K562 treated with DMSO at 1 percent for 24 hours (cell line): ENCODE data around the gene VPS26A. TPM values are rescaled to one million over a fixed set of nuclear protein-coding genes. Genes with fewer than 3 reads are reported as not detected.

ENCODE experiments used
- total RNA-seq: library from RNA; unstranded; fragments of 300-600 nt; gene quantifications from 2 replicates; pipeline ENCODE4 v1.2.3, GENCODE V29; 2022; ENCODE audit warnings: low read depth; ENCODE audit not compliant: insufficient read depth

Gene VPS26A
- 36.8 and 45.0 TPM in 2 replicates for total RNA-seq

GRCh38 chr10:69123747-69124562, at the start of gene VPS26A:
TSS of gene VPS26A (plus strand) at chr10:69124178. CDS start at chr10:69124278, 100 bp downstream.

GRCh38 chr10:69087590-69088470, 36.1 kb upstream of the VPS26A start, which contains the start of gene SRGN:
TSS of gene SRGN (plus strand) at chr10:69088103. CDS start at chr10:69088158, 55 bp downstream.

GRCh38 chr10:69179743-69180524, 56.0 kb downstream of the VPS26A start, which contains the start of gene SUPV3L1:
TSS of gene SUPV3L1 (plus strand) at chr10:69180234. CDS start at chr10:69180292, 58 bp downstream.

GRCh38 chr10:69220041-69220451, 96.1 kb downstream of the VPS26A start, which contains the start of gene HKDC1:
TSS of gene HKDC1 (plus strand) at chr10:69220332. CDS start at chr10:69220436, 104 bp downstream.

Other genes with a start within 250 kb of the VPS26A start
- 33.7 and 36.0 TPM in 2 replicates for gene DDX50, start 222.9 kb upstream of the VPS26A start, total RNA-seq
- 47.5 and 51.7 TPM in 2 replicates for gene DDX21, start 168.0 kb upstream of the VPS26A start, total RNA-seq
- gene KIFBP, start 135.4 kb upstream of the VPS26A start, total RNA-seq, result 25.7 and 30.8 TPM in 2 replicates
- 130 and 143 TPM in 2 replicates for gene SRGN, start 36.1 kb upstream of the VPS26A start, total RNA-seq
- gene SUPV3L1, start 56.1 kb downstream of the VPS26A start, total RNA-seq, result 28.2 and 35.1 TPM in 2 replicates
- gene HKDC1, start 96.2 kb downstream of the VPS26A start, total RNA-seq, result 0.16 and 0.20 TPM in 2 replicates
- gene HK1, start 154.3 kb downstream of the VPS26A start, total RNA-seq, result 193 and 196 TPM in 2 replicates